GM12878 (cell line): ENCODE data around the gene TBC1D9B.

Experiments used
- SMC3 ChIP-seq: IDR thresholded peaks from 2 replicates; pipeline ENCODE4 v1.6.1; 2011; ENCODE audit warnings: low read length, improper control_type of control experiment, borderline replicate concordance
- TAF1 ChIP-seq: IDR thresholded peaks from 2 replicates; pipeline ENCODE4 v1.6.1; 2011; ENCODE audit warnings: mild to moderate bottlenecking, low read depth, low read length, borderline replicate concordance
- TF ChIP-seq, protein P1 (sequence below), 3 experiments: IDR thresholded peaks in 2 of 3; conservative IDR thresholded peaks in 1 of 3; 2 replicates each; pipeline ENCODE4 v1.5.1; 2011; ENCODE audit warnings: low read depth in 3 of 3, low read length in 3 of 3, mild to moderate bottlenecking in 3 of 3, control low read depth in 2 of 3, moderate library complexity in 2 of 3, inconsistent platforms in 1 of 3, mixed read lengths in 1 of 3; ENCODE audit not compliant: control insufficient read depth in 2 of 3, insufficient read depth in 1 of 3; ENCODE audit errors: extremely low read depth in 1 of 3

DNA sequence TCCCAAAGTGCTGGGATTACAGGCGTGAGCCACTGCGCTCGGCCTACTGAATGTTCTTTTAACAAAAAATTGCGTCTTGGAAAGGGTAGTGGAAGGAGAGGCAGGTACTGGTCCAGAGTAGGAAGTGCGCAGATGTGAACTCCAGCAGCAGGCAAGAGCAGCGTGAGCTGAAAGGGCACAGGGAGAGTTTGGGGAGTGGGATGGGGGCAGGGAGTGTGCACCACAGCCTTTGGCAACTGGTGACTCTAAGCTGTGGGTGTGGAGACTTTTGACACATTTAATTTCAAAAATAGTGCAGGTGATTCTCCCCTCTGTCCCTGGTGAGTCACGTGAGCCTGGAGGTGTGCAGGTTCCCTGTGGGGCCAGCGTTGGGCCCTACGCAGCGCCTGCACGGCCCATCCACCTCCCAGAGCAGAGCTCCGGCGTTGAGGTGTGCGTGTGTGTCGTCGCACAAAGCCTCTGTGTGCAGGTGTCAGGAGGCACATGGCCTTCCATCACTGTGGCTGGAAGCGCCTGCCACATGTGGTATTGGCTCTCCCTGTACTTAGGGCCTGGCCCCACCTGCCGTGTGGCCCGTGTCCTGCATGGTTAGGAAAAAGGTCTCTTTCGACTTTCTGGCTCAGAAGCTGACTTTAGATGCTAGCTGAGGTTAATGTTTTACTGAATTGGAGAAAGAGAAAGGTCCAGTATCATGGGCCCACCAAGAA lies 75.5 kb downstream of the TBC1D9B start:
- TF ChIP-seq TAF1, result no peak
- no peak for TF ChIP-seq SMC3
- TF ChIP-seq, protein P1, sequence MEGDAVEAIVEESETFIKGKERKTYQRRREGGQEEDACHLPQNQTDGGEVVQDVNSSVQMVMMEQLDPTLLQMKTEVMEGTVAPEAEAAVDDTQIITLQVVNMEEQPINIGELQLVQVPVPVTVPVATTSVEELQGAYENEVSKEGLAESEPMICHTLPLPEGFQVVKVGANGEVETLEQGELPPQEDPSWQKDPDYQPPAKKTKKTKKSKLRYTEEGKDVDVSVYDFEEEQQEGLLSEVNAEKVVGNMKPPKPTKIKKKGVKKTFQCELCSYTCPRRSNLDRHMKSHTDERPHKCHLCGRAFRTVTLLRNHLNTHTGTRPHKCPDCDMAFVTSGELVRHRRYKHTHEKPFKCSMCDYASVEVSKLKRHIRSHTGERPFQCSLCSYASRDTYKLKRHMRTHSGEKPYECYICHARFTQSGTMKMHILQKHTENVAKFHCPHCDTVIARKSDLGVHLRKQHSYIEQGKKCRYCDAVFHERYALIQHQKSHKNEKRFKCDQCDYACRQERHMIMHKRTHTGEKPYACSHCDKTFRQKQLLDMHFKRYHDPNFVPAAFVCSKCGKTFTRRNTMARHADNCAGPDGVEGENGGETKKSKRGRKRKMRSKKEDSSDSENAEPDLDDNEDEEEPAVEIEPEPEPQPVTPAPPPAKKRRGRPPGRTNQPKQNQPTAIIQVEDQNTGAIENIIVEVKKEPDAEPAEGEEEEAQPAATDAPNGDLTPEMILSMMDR (IDR thresholded peaks at IDR 0.05 in 2 of 3, conservative IDR thresholded peaks at IDR 0.05 in 1 of 3; ENCODE audit: control insufficient read depth in 2 of 3, extremely low read depth in 1 of 3, insufficient read depth in 1 of 3, low read depth in 3 of 3, low read length in 3 of 3), result no peak
